Mesenchymal stem cell (in vitro differentiated cells and primary cell): Measurements from ENCODE around the gene ZSCAN5C.

ENCODE experiments used
- DNase-seq: peaks from one replicate; pipeline ENCODE4 v3.0.0-alpha.2; 2013
- H2AFZ ChIP-seq: one replicate; pipeline ENCODE4 v1.6.1; 2013; ENCODE audit warnings: low read depth, mild to moderate bottlenecking, control low read depth, inconsistent platforms, low read length, moderate library complexity
- H2AK5ac ChIP-seq: 2 replicates; pipeline ENCODE4 v1.6.1; 2013; ENCODE audit warnings: low read length, moderate library complexity, mild to moderate bottlenecking, inconsistent platforms; ENCODE audit not compliant: severe bottlenecking
- H2BK120ac ChIP-seq: one replicate; pipeline ENCODE4 v1.6.1; 2013; ENCODE audit warnings: low read depth, mild to moderate bottlenecking, inconsistent platforms, low read length, moderate library complexity
- H2BK12ac ChIP-seq, 2 experiments: one replicate each; pipeline ENCODE4 v1.6.1; 2013; ENCODE audit warnings: inconsistent platforms in 2 of 2, low read length in 2 of 2, mild to moderate bottlenecking in 2 of 2, moderate library complexity in 2 of 2, control low read depth in 1 of 2
- H2BK15ac ChIP-seq: one replicate; pipeline ENCODE4 v1.6.1; 2013; ENCODE audit warnings: mild to moderate bottlenecking, low read depth, inconsistent platforms; ENCODE audit not compliant: poor library complexity, severe bottlenecking
- H2BK5ac ChIP-seq: 2 replicates; pipeline ENCODE4 v1.6.1; 2013; ENCODE audit warnings: low read depth, mild to moderate bottlenecking, low read length, control low read depth, inconsistent platforms; ENCODE audit not compliant: poor library complexity, severe bottlenecking
- H3K14ac ChIP-seq, 2 experiments: one replicate each; pipeline ENCODE4 v1.6.1; 2013; ENCODE audit warnings: inconsistent platforms in 2 of 2, low read length in 2 of 2, control low read depth in 1 of 2, mild to moderate bottlenecking in 1 of 2, moderate library complexity in 1 of 2
- H3K18ac ChIP-seq, 2 experiments: one replicate each; pipeline ENCODE4 v1.6.1; 2013; ENCODE audit warnings: inconsistent platforms in 2 of 2, low read length in 2 of 2, control low read depth in 1 of 2, low read depth in 1 of 2, mild to moderate bottlenecking in 1 of 2
- H3K23ac ChIP-seq, 2 experiments: one replicate each; pipeline ENCODE4 v1.6.1; 2013; ENCODE audit warnings: inconsistent platforms in 2 of 2, low read length in 2 of 2, mild to moderate bottlenecking in 2 of 2, moderate library complexity in 2 of 2, control low read depth in 1 of 2
- H3K27ac ChIP-seq: 2 replicates; pipeline ENCODE4 v1.5.1; 2013; ENCODE audit warnings: mild to moderate bottlenecking, moderate library complexity, low read length, control low read depth, inconsistent platforms; ENCODE audit not compliant: poor library complexity, severe bottlenecking
- H3K27me3 ChIP-seq, 2 experiments: 2 replicates each; pipeline versions ENCODE4 v1.6.1 to v1.7.0; 2013; ENCODE audit warnings: low read length in 2 of 2, mild to moderate bottlenecking in 2 of 2, moderate library complexity in 2 of 2, control low read depth in 1 of 2, inconsistent platforms in 1 of 2; ENCODE audit not compliant: control insufficient read depth in 1 of 2, insufficient read depth in 1 of 2
- H3K36me3 ChIP-seq, 2 experiments: 2 replicates each; pipeline versions ENCODE4 v1.6.1 to v1.7.0; 2013; ENCODE audit warnings: low read length in 2 of 2, control low read depth in 1 of 2, inconsistent platforms in 1 of 2, low read depth in 1 of 2, mild to moderate bottlenecking in 1 of 2; ENCODE audit not compliant: insufficient read depth in 2 of 2, control insufficient read depth in 1 of 2
- H3K4ac ChIP-seq, 2 experiments: one replicate each; pipeline ENCODE4 v1.6.1; 2013; ENCODE audit warnings: inconsistent platforms in 2 of 2, low read length in 2 of 2, mild to moderate bottlenecking in 2 of 2, moderate library complexity in 2 of 2, control low read depth in 1 of 2, low read depth in 1 of 2
- H3K4me1 ChIP-seq: 2 replicates; pipeline ENCODE4 v1.6.1; 2013; ENCODE audit warnings: low read depth, low read length, control low read depth; ENCODE audit not compliant: control insufficient read depth, insufficient read depth
- H3K4me2 ChIP-seq: 2 replicates; pipeline ENCODE4 v1.6.1; 2013; ENCODE audit warnings: low read length, mild to moderate bottlenecking, inconsistent platforms; ENCODE audit not compliant: poor library complexity, severe bottlenecking
- H3K4me3 ChIP-seq, 2 experiments: 2 replicates each; pipeline versions ENCODE4 v1.5.1 to v1.7.0; 2013; ENCODE audit warnings: low read length in 2 of 2, mild to moderate bottlenecking in 2 of 2, control low read depth in 1 of 2, low read depth in 1 of 2; ENCODE audit not compliant: insufficient read depth in 1 of 2
- H3K79me1 ChIP-seq: replicated peaks from 2 replicates; pipeline ENCODE4 v1.6.1; 2013; ENCODE audit warnings: mild to moderate bottlenecking, control low read depth, low read length, inconsistent platforms; ENCODE audit not compliant: poor library complexity, severe bottlenecking
- H3K9ac ChIP-seq: 2 replicates; pipeline ENCODE4 v1.7.0; 2013; ENCODE audit warnings: mild to moderate bottlenecking, low read length, moderate library complexity
- H3K9me3 ChIP-seq: 2 replicates; pipeline ENCODE4 v1.7.0; 2013; ENCODE audit warnings: mild to moderate bottlenecking, low read length; ENCODE audit not compliant: control insufficient read depth
- H4K8ac ChIP-seq: one replicate; pipeline ENCODE4 v1.6.1; 2013; ENCODE audit warnings: inconsistent platforms, mild to moderate bottlenecking, low read length, moderate library complexity
- H4K91ac ChIP-seq: one replicate; pipeline ENCODE4 v1.6.1; 2013; ENCODE audit warnings: mild to moderate bottlenecking, low read length, inconsistent platforms
- WGBS: methylation state at CpG from one replicate; pipeline ENCODE4 v1.1.7; 2013; ENCODE audit warnings: mixed read lengths; 5-methylcytosine and 5-hydroxymethylcytosine counted together

The ZSCAN5C gene

GRCh38 chr19:56161534-56161933 lies 40.5 kb upstream of the ZSCAN5C start:
- H2BK5ac ChIP-seq: no peak overlapping the region
- no peak overlapping the region for H4K8ac ChIP-seq
- H3K4me3 ChIP-seq: no peak overlapping the region
- H4K91ac ChIP-seq: no peak overlapping the region
- no peak overlapping the region for H2BK12ac ChIP-seq
- no peak overlapping the region for H2BK15ac ChIP-seq
- H3K23ac ChIP-seq: no peak overlapping the region
- no peak overlapping the region for H3K4ac ChIP-seq
- no peak overlapping the region for H3K14ac ChIP-seq
- H2AFZ ChIP-seq: no peak overlapping the region
- H3K36me3 ChIP-seq: peaks cover 37 to 57% of the 10 kb centered on the region in 2 experiments
- no peak overlapping the region for H3K18ac ChIP-seq
- H3K9ac ChIP-seq: no peak overlapping the region
- H3K4me2 ChIP-seq: no peak overlapping the region
- H3K4me1 ChIP-seq: no peaks in the 10 kb centered on the region
- no peak for DNase-seq
- no peak overlapping the region for H3K27ac ChIP-seq
- H3K27me3 ChIP-seq: peaks cover 0 to 1% of the 10 kb centered on the region in 2 experiments
- no peak overlapping the region for H2AK5ac ChIP-seq
- peaks cover 3% of the 10 kb centered on the region for H3K79me1 ChIP-seq
- WGBS: 99% methylated on average over 11 of the region's 11 CpGs
- no peaks in the 10 kb centered on the region for H3K9me3 ChIP-seq
- H2BK120ac ChIP-seq: no peak overlapping the region

GRCh38 chr19:56162258-56162657 lies 39.8 kb upstream of the ZSCAN5C start:
- no peak overlapping the region for H2AK5ac ChIP-seq
- H3K14ac ChIP-seq: no peak overlapping the region
- peaks cover 3% of the 10 kb centered on the region for H3K79me1 ChIP-seq
- peaks cover 0 to 3% of the 10 kb centered on the region in 2 experiments for H3K27me3 ChIP-seq
- H4K8ac ChIP-seq: no peak overlapping the region
- H3K27ac ChIP-seq: no peak overlapping the region
- H2BK15ac ChIP-seq: no peak overlapping the region
- H2AFZ ChIP-seq: no peak overlapping the region
- H2BK5ac ChIP-seq: no peak overlapping the region
- 48% methylated on average over 9 of the region's 9 CpGs for WGBS
- H3K23ac ChIP-seq: no peak overlapping the region
- H4K91ac ChIP-seq: no peak overlapping the region
- H3K18ac ChIP-seq: no peak overlapping the region
- no peak overlapping the region for H3K4me2 ChIP-seq
- H3K9ac ChIP-seq: no peak overlapping the region
- no peak overlapping the region for H2BK120ac ChIP-seq
- peaks cover 37 to 50% of the 10 kb centered on the region in 2 experiments for H3K36me3 ChIP-seq
- peak; percentile 31 for DNase-seq
- no peak overlapping the region for H3K4ac ChIP-seq
- no peaks in the 10 kb centered on the region for H3K4me1 ChIP-seq
- H3K4me3 ChIP-seq: no peak overlapping the region
- H3K9me3 ChIP-seq: no peaks in the 10 kb centered on the region
- no peak overlapping the region for H2BK12ac ChIP-seq

- H3K4me3 ChIP-seq: no peak overlapping the region
- H2AFZ ChIP-seq: no peak overlapping the region
- H2AK5ac ChIP-seq: no peak overlapping the region
- H4K8ac ChIP-seq: no peak overlapping the region
- no peak overlapping the region for H3K14ac ChIP-seq
- no peak overlapping the region for H2BK15ac ChIP-seq
- H3K23ac ChIP-seq: no peak overlapping the region
- DNase-seq: no peak
- no peak overlapping the region for H3K4ac ChIP-seq
- H3K9me3 ChIP-seq: no peaks in the 10 kb centered on the region
- H3K27me3 ChIP-seq: peaks cover 0 to 3% of the 10 kb centered on the region in 2 experiments
- H3K79me1 ChIP-seq: peaks cover 3% of the 10 kb centered on the region
- H3K9ac ChIP-seq: no peak overlapping the region
- no peak overlapping the region for H3K4me2 ChIP-seq
- H2BK120ac ChIP-seq: no peak overlapping the region
- H2BK5ac ChIP-seq: no peak overlapping the region
- no peak overlapping the region for H3K27ac ChIP-seq
- no peak overlapping the region for H4K91ac ChIP-seq
- H3K36me3 ChIP-seq: peaks cover 34 to 48% of the 10 kb centered on the region in 2 experiments
- no peak overlapping the region for H3K18ac ChIP-seq
- no peaks in the 10 kb centered on the region for H3K4me1 ChIP-seq
- 93% methylated on average over 13 of the region's 13 CpGs for WGBS
- H2BK12ac ChIP-seq: no peak overlapping the region
Measured at GRCh38 chr19:56163097-56163496, 39.0 kb upstream of the ZSCAN5C start.

- Histone ChIP-seq H4K8ac (no peak overlapping the region), H3K4me1 (peaks cover 2% of the 10 kb centered on the region), H3K4me2 (no peak overlapping the region), H3K27ac (no peak overlapping the region), H3K4ac (no peak overlapping the region), H3K18ac (no peak overlapping the region), H3K27me3 (peaks cover 0 to 3% of the 10 kb centered on the region in 2 experiments), H2BK120ac (no peak overlapping the region), H3K79me1 (no peaks in the 10 kb centered on the region), H3K36me3 (peaks cover 3 to 9% of the 10 kb centered on the region in 2 experiments), H3K9ac (no peak overlapping the region), H3K4me3 (no peak overlapping the region), H3K23ac (no peak overlapping the region), H2BK12ac (no peak overlapping the region), H2AK5ac (no peak overlapping the region), H3K9me3 (no peaks in the 10 kb centered on the region), H3K14ac (no peak overlapping the region), H2BK5ac (no peak overlapping the region), H4K91ac (no peak overlapping the region), H2AFZ (no peak overlapping the region), H2BK15ac (no peak overlapping the region)
- peak; percentile 11 for DNase-seq
- WGBS: 51% methylated on average over 6 of the region's 7 CpGs
Measured at GRCh38 chr19:56167064-56167578, 35.0 kb upstream of the ZSCAN5C start.
